ENCODE data around the gene CENATAC.
"Not testable (repeated sequence)": the region's sequence is repeated elsewhere in the genome, so short reads cannot be mapped to it uniquely, and the experiment has no call there.

CENATAC gene

GRCh38 chr11:119039471-119039870 lies 41.5 kb downstream of the CENATAC start:
- not testable (repeated sequence) for H3K36me3 ChIP-seq (ENCODE audit: insufficient read depth, low read length); H2AFZ ChIP-seq (ENCODE audit: low read length, unreplicated experiment); H3K27me3 ChIP-seq (ENCODE audit: insufficient read depth, low read length); H3K4me1 ChIP-seq (ENCODE audit: control insufficient read depth, insufficient read depth, low read length, unreplicated experiment); H3K4me3 ChIP-seq (ENCODE audit: low read depth, low read length); H3K27ac ChIP-seq (ENCODE audit: low read depth, low read length); H3K79me2 ChIP-seq (ENCODE audit: control insufficient read depth, insufficient read depth, low read length, unreplicated experiment)

DNA sequence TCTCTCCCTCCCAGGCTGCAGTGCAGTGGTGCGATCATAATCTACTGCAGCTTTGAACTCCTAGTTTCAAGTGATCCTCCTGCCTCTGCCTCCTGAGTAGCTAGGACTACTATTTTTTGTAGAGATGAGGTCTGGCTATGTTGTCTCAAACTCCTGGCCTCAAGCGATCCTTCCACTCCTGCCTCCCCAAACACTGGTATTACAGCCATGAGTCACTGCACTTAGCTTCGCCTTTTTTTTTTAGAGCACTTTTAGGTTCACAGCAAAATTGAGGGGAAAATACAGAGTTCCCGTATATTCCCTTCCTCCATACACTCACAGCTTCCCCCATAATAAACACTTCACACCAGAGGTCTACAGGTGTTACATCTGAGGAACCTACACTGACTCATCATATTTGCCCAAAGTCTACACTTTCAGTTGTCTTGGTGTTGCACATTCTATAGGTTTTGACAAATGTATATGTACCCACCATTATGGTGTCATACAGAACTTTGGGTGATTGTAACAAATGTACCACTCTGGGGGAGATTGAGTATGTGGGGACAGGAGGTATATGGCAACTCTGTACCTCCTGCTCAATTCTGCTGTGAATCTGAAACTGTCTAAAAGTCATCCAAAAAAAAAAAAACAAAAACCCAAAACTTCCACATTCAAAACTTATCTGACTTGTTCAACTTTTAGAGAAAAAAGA lies 44.0 kb downstream of the CENATAC start:
- no peaks in the 10 kb centered on the region for H3K36me3 ChIP-seq (ENCODE audit: insufficient read depth, low read length)
- H3K27ac ChIP-seq (ENCODE audit: low read depth, low read length), result no peak overlapping the region
- no peak overlapping the region for H3K4me3 ChIP-seq (ENCODE audit: low read depth, low read length)
- H3K27me3 ChIP-seq (ENCODE audit: insufficient read depth, low read length), result no peaks in the 10 kb centered on the region
- no peaks in the 10 kb centered on the region for H3K4me1 ChIP-seq (ENCODE audit: control insufficient read depth, insufficient read depth, low read length, unreplicated experiment)
- H3K79me2 ChIP-seq (ENCODE audit: control insufficient read depth, insufficient read depth, low read length, unreplicated experiment), result no peaks in the 10 kb centered on the region
- H2AFZ ChIP-seq (ENCODE audit: low read length, unreplicated experiment), result no peak overlapping the region

- no peaks in the 10 kb centered on the region for H3K27me3 ChIP-seq (ENCODE audit: insufficient read depth, low read length)
- H3K27ac ChIP-seq (ENCODE audit: low read depth, low read length), result no peak overlapping the region
- H3K79me2 ChIP-seq (ENCODE audit: control insufficient read depth, insufficient read depth, low read length, unreplicated experiment), result no peaks in the 10 kb centered on the region
- no peak overlapping the region for H3K4me3 ChIP-seq (ENCODE audit: low read depth, low read length)
- H3K36me3 ChIP-seq (ENCODE audit: insufficient read depth, low read length), result no peaks in the 10 kb centered on the region
- H2AFZ ChIP-seq (ENCODE audit: low read length, unreplicated experiment), result no peak overlapping the region
- no peaks in the 10 kb centered on the region for H3K4me1 ChIP-seq (ENCODE audit: control insufficient read depth, insufficient read depth, low read length, unreplicated experiment)
These were observed 45.0 kb downstream of the CENATAC start for GRCh38 chr11:119042927-119043326.

GRCh38 chr11:119044708-119045107 lies 46.8 kb downstream of the CENATAC start:
- Histone ChIP-seq H3K36me3 (ENCODE audit: insufficient read depth, low read length) (peaks cover 4% of the 10 kb centered on the region; the same call in 1 of the 2 replicates), H3K4me3 (ENCODE audit: low read depth, low read length) (no peak overlapping the region), H3K27me3 (ENCODE audit: insufficient read depth, low read length) (no peaks in the 10 kb centered on the region)

GRCh38 chr11:119046489-119046888 lies 48.6 kb downstream of the CENATAC start:
- no peak overlapping the region for H3K27ac ChIP-seq (ENCODE audit: low read depth, low read length)
- H3K4me1 ChIP-seq (ENCODE audit: control insufficient read depth, insufficient read depth, low read length, unreplicated experiment), result no peaks in the 10 kb centered on the region
- H2AFZ ChIP-seq (ENCODE audit: low read length, unreplicated experiment), result no peak overlapping the region
- H3K4me3 ChIP-seq (ENCODE audit: low read depth, low read length), result no peak overlapping the region
- no peaks in the 10 kb centered on the region for H3K27me3 ChIP-seq (ENCODE audit: insufficient read depth, low read length)
- no peaks in the 10 kb centered on the region for H3K79me2 ChIP-seq (ENCODE audit: control insufficient read depth, insufficient read depth, low read length, unreplicated experiment)
- H3K36me3 ChIP-seq (ENCODE audit: insufficient read depth, low read length), result peaks cover 9% of the 10 kb centered on the region; the same call in 1 of the 2 replicates

More at GRCh38 chr11:119044708-119045107, 46.8 kb downstream of the CENATAC start:
- H2AFZ ChIP-seq (ENCODE audit: low read length, unreplicated experiment), result no peak overlapping the region
- no peaks in the 10 kb centered on the region for H3K79me2 ChIP-seq (ENCODE audit: control insufficient read depth, insufficient read depth, low read length, unreplicated experiment)
- no peak overlapping the region for H3K27ac ChIP-seq (ENCODE audit: low read depth, low read length)
- H3K4me1 ChIP-seq (ENCODE audit: control insufficient read depth, insufficient read depth, low read length, unreplicated experiment), result no peaks in the 10 kb centered on the region

DNA sequence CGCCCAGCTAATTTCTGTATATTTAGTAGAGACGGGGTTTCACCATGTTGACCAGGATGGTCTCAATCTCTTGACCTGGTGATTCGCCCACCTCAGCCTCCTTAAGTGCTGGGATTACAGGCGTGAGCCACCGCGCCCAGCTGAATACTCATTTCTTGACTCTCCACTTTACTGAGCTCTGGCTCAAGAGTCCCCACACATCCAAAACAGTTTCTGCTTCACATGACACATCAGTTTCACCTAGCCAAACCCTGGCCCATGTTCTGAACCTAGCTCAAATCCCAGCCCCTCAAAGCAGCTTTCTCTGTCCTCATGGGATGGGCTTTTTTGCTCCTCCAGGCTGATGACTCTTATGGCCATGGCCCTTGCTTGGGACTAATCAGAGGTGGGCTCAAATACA lies 49.3 kb downstream of the CENATAC start:
- Histone ChIP-seq H3K27ac (ENCODE audit: low read depth, low read length) (no peak overlapping the region), H3K79me2 (ENCODE audit: control insufficient read depth, insufficient read depth, low read length, unreplicated experiment) (no peaks in the 10 kb centered on the region), H3K27me3 (ENCODE audit: insufficient read depth, low read length) (no peaks in the 10 kb centered on the region), H2AFZ (ENCODE audit: low read length, unreplicated experiment) (no peak overlapping the region), H3K36me3 (ENCODE audit: insufficient read depth, low read length) (peaks cover 9% of the 10 kb centered on the region; the same call in 1 of the 2 replicates), H3K4me3 (ENCODE audit: low read depth, low read length) (no peak overlapping the region), H3K4me1 (ENCODE audit: control insufficient read depth, insufficient read depth, low read length, unreplicated experiment) (no peaks in the 10 kb centered on the region)

GRCh38 chr11:119048644-119049043 lies 50.7 kb downstream of the CENATAC start:
- H3K36me3 ChIP-seq (ENCODE audit: insufficient read depth, low read length), result peaks cover 9% of the 10 kb centered on the region; the same call in 1 of the 2 replicates
- H3K4me1 ChIP-seq (ENCODE audit: control insufficient read depth, insufficient read depth, low read length, unreplicated experiment), result no peaks in the 10 kb centered on the region
- H3K27ac ChIP-seq (ENCODE audit: low read depth, low read length), result no peak overlapping the region

GRCh38 chr11:119049081-119049480 lies 51.1 kb downstream of the CENATAC start:
- Histone ChIP-seq H3K36me3 (ENCODE audit: insufficient read depth, low read length) (peaks cover 9% of the 10 kb centered on the region; the same call in 1 of the 2 replicates), H3K4me3 (ENCODE audit: low read depth, low read length) (no peak overlapping the region), H3K79me2 (ENCODE audit: control insufficient read depth, insufficient read depth, low read length, unreplicated experiment) (no peaks in the 10 kb centered on the region), H2AFZ (ENCODE audit: low read length, unreplicated experiment) (no peak overlapping the region), H3K27me3 (ENCODE audit: insufficient read depth, low read length) (no peaks in the 10 kb centered on the region), H3K4me1 (ENCODE audit: control insufficient read depth, insufficient read depth, low read length, unreplicated experiment) (no peaks in the 10 kb centered on the region), H3K27ac (ENCODE audit: low read depth, low read length) (no peak overlapping the region)

More at GRCh38 chr11:119048644-119049043, 50.7 kb downstream of the CENATAC start:
- Histone ChIP-seq H3K4me3 (ENCODE audit: low read depth, low read length) (no peak overlapping the region), H3K27me3 (ENCODE audit: insufficient read depth, low read length) (no peaks in the 10 kb centered on the region), H3K79me2 (ENCODE audit: control insufficient read depth, insufficient read depth, low read length, unreplicated experiment) (no peaks in the 10 kb centered on the region), H2AFZ (ENCODE audit: low read length, unreplicated experiment) (no peak overlapping the region)

- H2AFZ ChIP-seq (ENCODE audit: low read length, unreplicated experiment), result no peak overlapping the region
- H3K27ac ChIP-seq (ENCODE audit: low read depth, low read length), result no peak overlapping the region
- H3K79me2 ChIP-seq (ENCODE audit: control insufficient read depth, insufficient read depth, low read length, unreplicated experiment), result peaks cover 17% of the 10 kb centered on the region
- no peak overlapping the region for H3K4me3 ChIP-seq (ENCODE audit: low read depth, low read length)
- H3K4me1 ChIP-seq (ENCODE audit: control insufficient read depth, insufficient read depth, low read length, unreplicated experiment), result peaks cover 7% of the 10 kb centered on the region
- H3K27me3 ChIP-seq (ENCODE audit: insufficient read depth, low read length), result no peaks in the 10 kb centered on the region
- peaks cover 16% of the 10 kb centered on the region; the same call in 1 of the 2 replicates for H3K36me3 ChIP-seq (ENCODE audit: insufficient read depth, low read length)
These were observed 53.7 kb downstream of the CENATAC start for GRCh38 chr11:119051440-119052162.

GRCh38 chr11:119052163-119052814 lies 54.4 kb downstream of the CENATAC start:
- Histone ChIP-seq H3K4me1 (ENCODE audit: control insufficient read depth, insufficient read depth, low read length, unreplicated experiment) (peaks cover 7% of the 10 kb centered on the region), H3K27ac (ENCODE audit: low read depth, low read length) (no peak overlapping the region), H3K79me2 (ENCODE audit: control insufficient read depth, insufficient read depth, low read length, unreplicated experiment) (peaks cover 19% of the 10 kb centered on the region), H2AFZ (ENCODE audit: low read length, unreplicated experiment) (no peak overlapping the region), H3K27me3 (ENCODE audit: insufficient read depth, low read length) (no peaks in the 10 kb centered on the region), H3K36me3 (ENCODE audit: insufficient read depth, low read length) (peaks cover 16% of the 10 kb centered on the region; the same call in 1 of the 2 replicates), H3K4me3 (ENCODE audit: low read depth, low read length) (no peak overlapping the region)

Measured in ACC112 (cell line).